ENCODE results near the gene LMNB1. TPM values are rescaled to one million over a fixed set of nuclear protein-coding genes. Genes with fewer than 3 reads are reported as not detected.
"Not testable (repeated sequence)": the region's sequence is repeated elsewhere in the genome, so short reads cannot be mapped to it uniquely, and the experiment has no call there.

The LMNB1 gene
- polyA plus RNA-seq = 8.4 TPM

- Mint-ChIP-seq H3K9me3 (no peaks in the 10 kb centered on the region), H3K27ac (peak within 1 kb of the TSS; percentile 95 to 96 (median 96)), H3K27me3 (no peaks in the 10 kb centered on the region), H3K36me3 (no peaks in the 10 kb centered on the region), H3K4me1 (peaks cover 21 to 24% (median 24%) of the 10 kb centered on the region in 3 donors), H3K4me3 (peak within 1 kb of the TSS; percentile 94 to 99 (median 96))
These were observed at the start of gene LMNB1 for GRCh38 chr5:126776499-126777256. TSS of gene LMNB1 (plus strand) at chr5:126777136. CDS start at chr5:126777509, 373 bp downstream.

- no peaks in the 10 kb centered on the region for H3K9me3 Mint-ChIP-seq
- peaks cover 2% of the 10 kb centered on the region for H3K36me3 Mint-ChIP-seq
- H3K4me3 Mint-ChIP-seq = no peak overlapping the region
- no peaks in the 10 kb centered on the region for H3K27me3 Mint-ChIP-seq
- peaks cover 0 to 6% (median 4%) of the 10 kb centered on the region in 3 donors for H3K4me1 Mint-ChIP-seq
- no peak overlapping the region for H3K27ac Mint-ChIP-seq
These were observed 44.2 kb upstream of the LMNB1 start for GRCh38 chr5:126732716-126733115.

DNA sequence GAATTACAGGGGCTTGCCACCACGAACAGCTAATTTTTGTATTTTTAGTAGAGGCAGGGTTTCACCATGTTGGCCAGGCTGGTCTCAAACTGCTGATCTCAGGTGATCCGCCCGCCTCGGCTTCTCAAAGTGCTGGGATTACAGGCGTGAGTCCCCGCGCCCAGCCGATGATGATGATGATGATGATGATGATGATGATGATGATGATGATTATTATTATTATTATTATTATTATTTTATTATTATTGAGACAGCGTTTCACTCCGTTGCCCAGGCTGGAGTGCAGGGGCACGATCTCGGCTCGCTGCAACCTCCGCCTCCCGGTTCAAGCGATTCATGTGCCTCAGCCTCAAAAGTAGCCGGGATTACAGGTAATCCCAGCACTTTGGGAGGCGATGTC lies 42.4 kb upstream of the LMNB1 start:
- not testable (repeated sequence) for H3K36me3 Mint-ChIP-seq, H3K4me1 Mint-ChIP-seq, H3K27me3 Mint-ChIP-seq, H3K4me3 Mint-ChIP-seq, H3K9me3 Mint-ChIP-seq, H3K27ac Mint-ChIP-seq

DNA sequence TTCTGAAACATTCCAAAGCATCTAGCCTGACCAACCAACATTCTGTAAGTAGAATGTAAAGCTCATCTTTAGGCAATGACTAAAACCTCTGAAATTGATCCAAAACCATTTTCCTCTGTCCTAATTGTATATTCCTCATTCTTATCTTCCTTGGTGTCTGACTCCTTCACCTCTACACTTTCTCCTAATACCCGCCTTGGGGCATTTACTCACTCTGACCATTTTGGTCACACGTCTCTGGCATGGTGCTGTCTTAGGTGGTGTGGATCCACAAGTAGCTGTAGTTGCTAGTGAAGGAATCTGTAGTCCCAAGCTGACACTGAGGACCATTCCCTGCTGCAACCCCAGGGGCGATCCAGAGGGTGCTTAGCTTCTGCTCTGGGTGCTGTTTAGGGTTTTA lies 40.8 kb upstream of the LMNB1 start:
- Mint-ChIP-seq H3K9me3 (no peaks in the 10 kb centered on the region), H3K27me3 (no peaks in the 10 kb centered on the region), H3K36me3 (peaks cover 2% of the 10 kb centered on the region), H3K4me1 (peaks cover 0 to under 1% (median 0%) of the 10 kb centered on the region in 3 donors), H3K4me3 (no peak overlapping the region), H3K27ac (no peak overlapping the region)

DNA sequence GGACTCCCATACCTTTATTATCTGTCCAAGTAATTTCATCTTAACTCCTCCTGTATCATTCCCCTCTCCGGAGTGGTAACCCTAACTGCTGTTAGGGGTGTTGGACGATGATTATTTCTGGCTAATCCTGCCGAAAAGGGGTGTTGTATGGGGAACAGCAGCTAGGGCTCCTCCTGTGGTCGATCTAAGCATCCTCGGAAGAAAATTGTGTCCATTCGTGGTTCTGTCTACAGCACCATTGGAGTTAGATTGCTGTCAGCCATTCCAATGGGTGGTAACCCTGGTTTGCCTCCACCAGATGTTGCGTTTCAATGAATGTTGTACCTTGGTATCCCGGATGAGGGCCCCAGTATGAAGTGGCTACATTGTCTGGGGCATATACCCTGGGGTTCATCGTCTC lies 35.6 kb upstream of the LMNB1 start:
- no peaks in the 10 kb centered on the region for H3K9me3 Mint-ChIP-seq
- H3K4me1 Mint-ChIP-seq = no peaks in the 10 kb centered on the region
- peak overlapping the region in 1 of 3 donors; percentile 41 for H3K27ac Mint-ChIP-seq
- no peaks in the 10 kb centered on the region for H3K36me3 Mint-ChIP-seq
- H3K4me3 Mint-ChIP-seq = no peak overlapping the region
- H3K27me3 Mint-ChIP-seq = no peaks in the 10 kb centered on the region

GRCh38 chr5:126742425-126742824 lies 34.5 kb upstream of the LMNB1 start:
- H3K9me3 Mint-ChIP-seq = no peaks in the 10 kb centered on the region
- H3K27ac Mint-ChIP-seq = no peak overlapping the region
- H3K4me1 Mint-ChIP-seq = peaks cover 0 to 2% (median under 1%) of the 10 kb centered on the region in 3 donors
- no peaks in the 10 kb centered on the region for H3K27me3 Mint-ChIP-seq
- H3K4me3 Mint-ChIP-seq = no peak overlapping the region
- no peaks in the 10 kb centered on the region for H3K36me3 Mint-ChIP-seq

DNA sequence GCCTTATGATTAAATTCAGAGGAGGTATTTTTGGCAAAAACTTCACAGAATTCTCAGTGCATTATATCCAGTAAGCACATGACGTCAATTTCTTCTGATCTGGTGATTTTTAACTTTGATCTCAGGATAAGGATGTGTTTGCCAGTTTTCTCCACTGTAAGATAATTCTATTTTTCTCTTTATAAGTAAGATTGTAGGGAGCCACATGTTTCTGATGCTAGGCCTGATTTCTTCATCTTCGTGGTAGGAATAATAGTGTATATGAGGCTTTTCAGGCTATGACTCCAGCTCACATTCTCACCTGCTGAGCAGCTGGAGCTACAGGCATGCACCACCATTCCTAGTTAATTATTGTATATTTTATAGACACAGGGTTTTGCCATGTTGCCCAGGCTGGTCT lies 32.1 kb upstream of the LMNB1 start:
- Mint-ChIP-seq H3K9me3 (no peaks in the 10 kb centered on the region), H3K4me3 (no peak overlapping the region), H3K27me3 (no peaks in the 10 kb centered on the region), H3K27ac (no peak overlapping the region), H3K36me3 (no peaks in the 10 kb centered on the region), H3K4me1 (peaks cover 7 to 16% (median 10%) of the 10 kb centered on the region in 3 donors)

DNA sequence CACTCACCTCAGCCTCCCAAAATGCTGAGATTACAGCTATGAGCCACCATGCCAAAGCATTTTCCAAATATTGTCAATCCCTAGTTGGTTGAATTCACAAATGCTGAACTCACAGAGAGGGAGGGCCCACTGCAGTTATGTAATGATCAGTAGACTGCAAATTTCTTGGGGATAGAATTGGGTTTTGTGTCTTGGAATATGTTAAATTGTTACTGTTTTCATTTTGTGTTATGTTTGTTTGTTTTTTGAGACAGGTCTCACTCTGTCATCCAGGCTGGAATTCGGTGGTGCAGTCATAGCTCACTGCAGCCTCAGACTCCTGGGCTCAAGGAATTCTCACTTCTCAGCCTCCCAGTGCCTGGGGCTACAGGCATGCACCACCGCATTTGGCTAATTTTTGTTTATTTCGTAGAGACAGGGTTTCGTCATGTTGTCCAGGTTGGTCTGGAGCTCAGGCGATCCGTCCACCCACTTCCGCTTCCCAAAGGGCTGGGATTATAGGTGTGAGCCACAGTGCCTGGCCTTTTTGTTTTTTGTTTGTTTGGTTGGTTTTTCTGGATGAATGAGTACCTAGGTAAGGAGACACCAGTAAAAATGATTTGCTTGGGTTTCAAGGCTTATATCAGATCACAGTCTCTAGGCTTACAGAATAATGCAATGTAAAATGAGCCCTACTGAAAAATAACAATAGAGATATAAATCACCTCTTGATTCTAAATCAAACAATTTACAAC lies 31.5 kb upstream of the LMNB1 start:
- Mint-ChIP-seq H3K4me3 (no peak overlapping the region), H3K4me1 (peaks cover 7 to 17% (median 10%) of the 10 kb centered on the region in 3 donors), H3K9me3 (no peaks in the 10 kb centered on the region), H3K27ac (peak overlapping the region in 1 of 3 donors; percentile 31), H3K36me3 (no peaks in the 10 kb centered on the region), H3K27me3 (no peaks in the 10 kb centered on the region)

DNA sequence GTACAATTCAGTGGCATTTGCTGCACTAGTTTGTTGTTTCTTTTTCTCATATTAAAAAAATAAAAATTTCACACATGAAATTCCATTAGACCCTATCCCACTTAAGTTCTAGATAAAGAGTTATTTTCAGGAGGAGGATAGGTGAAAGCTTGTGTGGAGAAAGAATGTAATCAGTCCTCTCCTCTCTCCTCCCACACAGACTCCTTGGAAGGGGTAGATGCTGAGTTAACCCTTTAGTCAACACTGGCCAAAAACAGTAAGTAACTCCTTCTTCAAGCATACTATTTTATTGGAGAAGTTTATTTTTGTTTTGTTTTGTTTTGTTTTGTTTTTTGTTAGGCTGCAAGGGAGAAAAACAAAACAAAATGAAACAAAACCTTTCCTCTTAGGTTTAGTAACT lies 30.6 kb upstream of the LMNB1 start:
- H3K27ac Mint-ChIP-seq = no peak overlapping the region
- H3K27me3 Mint-ChIP-seq = no peaks in the 10 kb centered on the region
- peaks cover 7 to 17% (median 10%) of the 10 kb centered on the region in 3 donors for H3K4me1 Mint-ChIP-seq
- H3K36me3 Mint-ChIP-seq = no peaks in the 10 kb centered on the region
- H3K4me3 Mint-ChIP-seq = no peak overlapping the region
- H3K9me3 Mint-ChIP-seq = no peaks in the 10 kb centered on the region

GRCh38 chr5:126752081-126752785 lies 24.7 kb upstream of the LMNB1 start:
- Mint-ChIP-seq H3K4me3 (no peak overlapping the region), H3K27ac (no peak overlapping the region), H3K36me3 (no peaks in the 10 kb centered on the region), H3K9me3 (no peaks in the 10 kb centered on the region), H3K27me3 (no peaks in the 10 kb centered on the region), H3K4me1 (peaks cover 7 to 17% (median 10%) of the 10 kb centered on the region in 3 donors)

GRCh38 chr5:126753227-126753626 lies 23.7 kb upstream of the LMNB1 start:
- Mint-ChIP-seq H3K27ac (no peak overlapping the region), H3K4me3 (no peak overlapping the region), H3K27me3 (peaks cover 1% of the 10 kb centered on the region), H3K36me3 (no peaks in the 10 kb centered on the region), H3K9me3 (no peaks in the 10 kb centered on the region), H3K4me1 (peaks cover 9 to 12% (median 10%) of the 10 kb centered on the region in 3 donors)

DNA sequence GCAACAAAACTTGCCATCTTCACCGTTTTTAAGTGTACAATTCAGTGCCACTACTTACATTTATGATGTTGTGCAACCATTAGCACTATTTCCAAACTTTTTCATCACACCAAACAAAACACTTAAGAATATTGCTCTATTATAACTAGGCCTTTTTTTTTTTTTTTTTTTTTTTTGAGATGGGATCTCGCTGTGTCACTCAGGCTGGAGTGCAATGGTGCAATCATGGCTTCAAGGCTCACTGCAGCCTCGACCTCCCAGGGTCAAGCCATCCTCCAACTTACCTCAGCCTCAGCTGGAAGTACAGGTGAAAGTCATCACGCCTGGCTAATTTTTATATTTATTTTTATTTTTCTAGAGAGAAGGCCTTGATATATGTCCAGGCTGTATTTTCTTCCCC lies 22.3 kb upstream of the LMNB1 start:
- H3K27me3 Mint-ChIP-seq = peaks cover 2% of the 10 kb centered on the region
- H3K4me3 Mint-ChIP-seq = no peak overlapping the region
- H3K27ac Mint-ChIP-seq = no peak overlapping the region
- no peaks in the 10 kb centered on the region for H3K9me3 Mint-ChIP-seq
- no peaks in the 10 kb centered on the region for H3K36me3 Mint-ChIP-seq
- peaks cover 15 to 21% (median 19%) of the 10 kb centered on the region in 3 donors for H3K4me1 Mint-ChIP-seq

DNA sequence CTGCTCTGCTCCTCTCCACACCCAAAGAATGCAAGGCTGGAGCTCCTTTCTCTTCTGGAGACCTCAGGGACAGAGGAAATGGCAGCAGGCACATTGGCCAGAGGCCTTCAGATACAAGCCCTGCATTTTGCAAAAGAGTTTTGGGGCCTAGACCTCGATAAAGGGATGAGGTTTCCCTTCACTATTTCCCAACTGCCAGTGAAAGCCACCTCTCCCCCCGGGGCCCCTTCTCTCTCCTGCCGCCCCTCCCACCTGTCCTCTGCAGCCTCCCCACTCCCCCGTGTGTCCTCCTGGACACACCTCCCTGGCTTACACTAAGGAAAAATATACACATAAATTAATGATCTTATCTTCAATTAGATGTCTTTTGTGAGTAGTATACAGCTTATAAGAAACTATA lies 21.3 kb upstream of the LMNB1 start:
- Mint-ChIP-seq H3K36me3 (no peaks in the 10 kb centered on the region), H3K27ac (no peak overlapping the region), H3K9me3 (no peaks in the 10 kb centered on the region), H3K4me1 (peaks cover 12 to 25% (median 21%) of the 10 kb centered on the region in 3 donors), H3K27me3 (peaks cover 2% of the 10 kb centered on the region), H3K4me3 (no peak overlapping the region)

GRCh38 chr5:126757713-126758357 lies 19.1 kb upstream of the LMNB1 start:
- peaks cover 2% of the 10 kb centered on the region for H3K27me3 Mint-ChIP-seq
- peak overlapping the region; percentile 64 to 86 (median 73) for H3K4me3 Mint-ChIP-seq
- no peaks in the 10 kb centered on the region for H3K9me3 Mint-ChIP-seq
- peak overlapping the region in 2 of 3 donors; percentile 19 to 20 for H3K27ac Mint-ChIP-seq
- no peaks in the 10 kb centered on the region for H3K36me3 Mint-ChIP-seq
- peaks cover 22 to 39% (median 31%) of the 10 kb centered on the region in 3 donors for H3K4me1 Mint-ChIP-seq

GRCh38 chr5:126763371-126763770 lies 13.6 kb upstream of the LMNB1 start:
- Mint-ChIP-seq H3K4me1 (peaks cover 17 to 28% (median 21%) of the 10 kb centered on the region in 3 donors), H3K27ac (no peak overlapping the region), H3K9me3 (no peaks in the 10 kb centered on the region), H3K27me3 (no peaks in the 10 kb centered on the region), H3K4me3 (no peak overlapping the region), H3K36me3 (no peaks in the 10 kb centered on the region)
